ENCODE measurements around the gene BCL6B.

- TF ChIP-seq NRF1 (conservative IDR thresholded peaks at IDR 0.05; ENCODE audit: low read depth, low read length), result no peak
- no peak for TF ChIP-seq POLR2A (IDR thresholded peaks at IDR 0.05; ENCODE audit: low read depth, low read length)
- no peak for TF ChIP-seq ZSCAN29 (IDR thresholded peaks at IDR 0.05)
- TF ChIP-seq, protein P1, sequence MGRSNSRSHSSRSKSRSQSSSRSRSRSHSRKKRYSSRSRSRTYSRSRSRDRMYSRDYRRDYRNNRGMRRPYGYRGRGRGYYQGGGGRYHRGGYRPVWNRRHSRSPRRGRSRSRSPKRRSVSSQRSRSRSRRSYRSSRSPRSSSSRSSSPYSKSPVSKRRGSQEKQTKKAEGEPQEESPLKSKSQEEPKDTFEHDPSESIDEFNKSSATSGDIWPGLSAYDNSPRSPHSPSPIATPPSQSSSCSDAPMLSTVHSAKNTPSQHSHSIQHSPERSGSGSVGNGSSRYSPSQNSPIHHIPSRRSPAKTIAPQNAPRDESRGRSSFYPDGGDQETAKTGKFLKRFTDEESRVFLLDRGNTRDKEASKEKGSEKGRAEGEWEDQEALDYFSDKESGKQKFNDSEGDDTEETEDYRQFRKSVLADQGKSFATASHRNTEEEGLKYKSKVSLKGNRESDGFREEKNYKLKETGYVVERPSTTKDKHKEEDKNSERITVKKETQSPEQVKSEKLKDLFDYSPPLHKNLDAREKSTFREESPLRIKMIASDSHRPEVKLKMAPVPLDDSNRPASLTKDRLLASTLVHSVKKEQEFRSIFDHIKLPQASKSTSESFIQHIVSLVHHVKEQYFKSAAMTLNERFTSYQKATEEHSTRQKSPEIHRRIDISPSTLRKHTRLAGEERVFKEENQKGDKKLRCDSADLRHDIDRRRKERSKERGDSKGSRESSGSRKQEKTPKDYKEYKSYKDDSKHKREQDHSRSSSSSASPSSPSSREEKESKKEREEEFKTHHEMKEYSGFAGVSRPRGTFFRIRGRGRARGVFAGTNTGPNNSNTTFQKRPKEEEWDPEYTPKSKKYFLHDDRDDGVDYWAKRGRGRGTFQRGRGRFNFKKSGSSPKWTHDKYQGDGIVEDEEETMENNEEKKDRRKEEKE (IDR thresholded peaks at IDR 0.05), result no peak
- TF ChIP-seq POLR2AphosphoS5 (IDR thresholded peaks at IDR 0.05; ENCODE audit: low read length), result no peak
- no peak for TF ChIP-seq GABPA (IDR thresholded peaks at IDR 0.05; ENCODE audit: low read depth)
- TF ChIP-seq SMC3 (IDR thresholded peaks at IDR 0.05; ENCODE audit: borderline replicate concordance, low read length), result no peak
- no peak for TF ChIP-seq BCL11A (IDR thresholded peaks at IDR 0.05; ENCODE audit: low read depth, low read length)
- TF ChIP-seq REST (IDR thresholded peaks at IDR 0.05; ENCODE audit: low read depth, low read length), result no peak
- no peak for TF ChIP-seq CTCF (IDR thresholded peaks at IDR 0.05 in 2 of 3, conservative IDR thresholded peaks at IDR 0.05 in 1 of 3; ENCODE audit: control insufficient read depth in 2 of 3, extremely low read depth in 1 of 3, insufficient read depth in 1 of 3, low read depth in 3 of 3, low read length in 3 of 3)
- TF ChIP-seq, protein P2, sequence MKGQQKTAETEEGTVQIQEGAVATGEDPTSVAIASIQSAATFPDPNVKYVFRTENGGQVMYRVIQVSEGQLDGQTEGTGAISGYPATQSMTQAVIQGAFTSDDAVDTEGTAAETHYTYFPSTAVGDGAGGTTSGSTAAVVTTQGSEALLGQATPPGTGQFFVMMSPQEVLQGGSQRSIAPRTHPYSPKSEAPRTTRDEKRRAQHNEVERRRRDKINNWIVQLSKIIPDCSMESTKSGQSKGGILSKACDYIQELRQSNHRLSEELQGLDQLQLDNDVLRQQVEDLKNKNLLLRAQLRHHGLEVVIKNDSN (IDR thresholded peaks at IDR 0.05; ENCODE audit: borderline replicate concordance, extremely low read length, insufficient read depth, low read depth, low read length), result no peak
- no peak for TF ChIP-seq HDGF (IDR thresholded peaks at IDR 0.05)
Observed at GRCh38 chr17:7029096-7029495, 6.2 kb downstream of the BCL6B start.

Data from GM12878 (cell line).